H1 (cell line): Measurements from ENCODE around the gene IL16. TPM values are rescaled to one million over a fixed set of nuclear protein-coding genes. Genes with fewer than 3 reads are reported as not detected.

Experiments used
- CHD7 ChIP-seq: fragments of 300-600 bp; sonication (generic); IDR thresholded peaks from 2 replicates; pipeline ENCODE4 v1.7.1; 2012; ENCODE audit warnings: low read length, moderate library complexity, mild to moderate bottlenecking, inconsistent platforms; ENCODE audit not compliant: insufficient replicate concordance
- polyA plus RNA-seq, 7 experiments: library from polyadenylated mRNA; depleted of rRNA in 3 of 7; stranded (reverse) in 5 of 7; unstranded in 2 of 7; fragments of >200 nt in 5 of 7; fragments of 200-250 nt in 2 of 7; gene quantifications; 1 replicate in 5 of 7; 2 replicates in 1 of 7; 4 replicates in 1 of 7; pipeline versions ENCODE4 v1.2.1 to v1.2.3, GENCODE V29; 2011 to 2013; ENCODE audit warnings: missing spikeins in 2 of 7, mixed read lengths in 2 of 7
- total RNA-seq: library from RNA; stranded (reverse); fragmentation: NEBNext Ultra II Directional; extraction: Animal tissue kit (Norgen Biotek cat#: 25700); gene quantifications from 2 replicates; pipeline ENCODE4 v1.2.1, GENCODE V29; 2021

IL16 gene
- total and polyA plus RNA-seq, 2 of the 8 experiments (the other 6 are each of a cell fraction or from before 2014, with no cell fraction given) = 0.03 to 0.09 TPM

- no peak for TF ChIP-seq CHD7
Measured at GRCh38 chr15:81349271-81349670, 152.6 kb downstream of the IL16 start (continued).
